GM18507 (cell line): ENCODE results near the gene HJURP.

Source experiments
- DNase-seq: peaks from one replicate; pipeline ENCODE4 v3.0.0; 2011; ENCODE audit warnings: low read depth; ENCODE audit not compliant: insufficient read length; ENCODE audit errors: extremely low spot score
- FAIRE-seq: peaks from 2 replicates; lab custom pipeline; 2011; peaks lifted over from hg19 to GRCh38; lab: Jason Lieb, UNC

HJURP gene

GRCh38 chr2:233818639-233819621 is 35.4 kb downstream of the HJURP start:
- no peak for DNase-seq
- no peak for FAIRE-seq

GRCh38 chr2:233817995-233818638 is 36.2 kb downstream of the HJURP start:
- no peak for FAIRE-seq

GRCh38 chr2:233817361-233817911 is 36.9 kb downstream of the HJURP start:
- no peak for FAIRE-seq
- no peak for DNase-seq

More at GRCh38 chr2:233817995-233818638, 36.2 kb downstream of the HJURP start:
- DNase-seq, result no peak

GRCh38 chr2:233816771-233817170 is 37.6 kb downstream of the HJURP start:
- FAIRE-seq, result no peak
- no peak for DNase-seq

GRCh38 chr2:233816334-233816733 is 38.0 kb downstream of the HJURP start:
- no peak for FAIRE-seq

GRCh38 chr2:233815861-233816260 is 38.5 kb downstream of the HJURP start:
- no peak for DNase-seq
- FAIRE-seq, result no peak

More at GRCh38 chr2:233816334-233816733, 38.0 kb downstream of the HJURP start:
- no peak for DNase-seq

- FAIRE-seq, result no peak
- DNase-seq, result no peak
Observed at GRCh38 chr2:233814056-233814835, 40.1 kb downstream of the HJURP start.

DNA sequence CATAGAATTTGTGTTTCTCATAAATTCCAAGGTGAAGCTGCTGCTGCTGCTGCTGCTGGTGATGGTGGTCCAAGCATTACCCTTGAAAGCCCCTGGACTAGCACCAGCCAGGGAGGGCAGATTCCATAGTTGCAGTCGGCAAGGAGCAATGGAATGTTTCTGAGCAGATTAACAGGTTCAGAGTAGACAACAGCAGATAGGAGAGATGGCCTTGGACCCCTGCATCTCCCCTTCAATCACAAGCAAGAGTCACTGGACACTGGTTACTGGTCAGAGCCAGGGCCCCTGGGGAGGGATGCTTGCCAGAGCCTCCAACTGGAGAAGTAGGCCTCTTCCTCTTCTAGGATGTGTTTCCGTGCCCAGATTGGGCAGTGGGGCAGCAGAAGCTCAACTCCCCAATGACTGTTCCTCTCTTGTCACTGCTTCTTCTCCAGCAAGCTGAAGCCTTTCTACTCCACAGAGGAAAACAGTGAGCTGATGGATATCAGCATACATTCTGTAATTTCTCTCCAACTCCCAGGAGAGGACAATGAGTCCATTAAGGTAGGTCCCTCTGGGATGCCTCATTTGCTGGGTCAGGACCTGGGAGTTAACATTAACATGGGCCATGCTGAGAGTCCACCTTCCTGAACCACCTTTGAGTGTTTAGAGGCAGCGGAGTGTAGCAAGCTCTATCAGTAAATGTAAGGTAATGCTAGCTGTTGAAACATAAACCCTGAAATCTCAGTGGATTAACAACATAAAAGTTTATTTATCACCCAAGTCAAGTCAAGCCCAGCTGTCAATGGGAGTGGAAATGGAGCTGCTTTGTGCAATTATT is 40.9 kb downstream of the HJURP start:
- FAIRE-seq (no peak), DNase-seq (no peak)

DNA sequence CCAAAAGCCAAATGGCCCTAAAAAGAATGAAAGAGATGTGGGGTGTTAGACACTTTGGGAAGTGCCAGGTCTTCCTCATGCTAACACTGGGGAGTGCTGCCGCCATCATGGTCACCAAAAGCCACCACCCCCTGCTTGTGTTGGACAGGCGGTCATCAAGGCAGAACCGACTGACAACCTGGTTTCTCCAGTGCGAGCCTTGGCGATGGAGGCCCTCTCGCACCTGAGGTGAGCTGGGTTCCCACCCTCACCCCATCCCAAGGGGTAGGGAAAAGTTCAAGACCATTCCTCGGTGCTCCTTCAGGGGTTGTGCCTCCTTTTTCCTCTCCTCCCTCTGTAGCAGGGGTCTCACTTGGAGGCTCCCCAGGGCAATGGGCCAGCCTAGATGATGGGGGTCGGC is 42.6 kb downstream of the HJURP start:
- FAIRE-seq (no peak), DNase-seq (no peak)

DNA sequence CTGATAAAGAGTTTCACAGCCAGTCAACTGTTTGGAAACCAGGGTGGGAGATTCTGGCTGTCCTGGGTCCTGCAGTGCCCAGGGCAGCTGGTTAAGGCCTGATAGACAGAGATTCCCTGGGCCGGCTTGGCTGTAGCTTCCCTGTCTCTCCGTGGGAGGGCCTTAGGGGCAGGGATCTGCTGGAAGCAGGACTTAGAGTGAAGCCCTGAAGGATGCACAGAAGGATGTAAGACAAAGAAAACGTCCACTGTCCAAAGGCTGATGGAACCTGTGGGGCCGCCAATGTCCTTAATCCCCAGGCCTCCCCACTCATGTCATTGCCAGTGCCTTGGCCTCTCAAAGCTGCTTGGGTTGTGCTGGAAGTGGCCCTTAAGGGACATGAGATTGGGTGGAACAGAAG is 43.2 kb downstream of the HJURP start:
- DNase-seq (no peak), FAIRE-seq (no peak)

DNA sequence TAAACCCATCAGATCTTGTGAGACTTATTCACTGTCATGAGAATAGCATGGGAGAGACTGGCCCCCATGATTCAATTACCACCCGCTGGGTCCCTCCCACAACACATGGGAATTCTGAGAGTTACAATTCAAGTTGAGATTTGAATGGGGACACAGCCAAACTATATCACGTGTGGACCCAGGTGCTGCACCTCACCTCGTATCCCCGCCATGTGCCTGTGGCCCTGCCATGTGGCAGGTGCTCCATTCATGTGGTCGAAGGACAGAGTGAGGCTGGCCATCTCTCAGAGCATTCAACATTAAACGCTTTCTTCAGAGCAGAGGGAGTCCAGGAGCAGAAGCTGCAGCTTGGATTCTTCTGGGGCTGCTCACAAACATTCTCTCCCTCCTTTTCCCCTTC is 44.0 kb downstream of the HJURP start:
- no peak for DNase-seq
- FAIRE-seq, result no peak

DNA sequence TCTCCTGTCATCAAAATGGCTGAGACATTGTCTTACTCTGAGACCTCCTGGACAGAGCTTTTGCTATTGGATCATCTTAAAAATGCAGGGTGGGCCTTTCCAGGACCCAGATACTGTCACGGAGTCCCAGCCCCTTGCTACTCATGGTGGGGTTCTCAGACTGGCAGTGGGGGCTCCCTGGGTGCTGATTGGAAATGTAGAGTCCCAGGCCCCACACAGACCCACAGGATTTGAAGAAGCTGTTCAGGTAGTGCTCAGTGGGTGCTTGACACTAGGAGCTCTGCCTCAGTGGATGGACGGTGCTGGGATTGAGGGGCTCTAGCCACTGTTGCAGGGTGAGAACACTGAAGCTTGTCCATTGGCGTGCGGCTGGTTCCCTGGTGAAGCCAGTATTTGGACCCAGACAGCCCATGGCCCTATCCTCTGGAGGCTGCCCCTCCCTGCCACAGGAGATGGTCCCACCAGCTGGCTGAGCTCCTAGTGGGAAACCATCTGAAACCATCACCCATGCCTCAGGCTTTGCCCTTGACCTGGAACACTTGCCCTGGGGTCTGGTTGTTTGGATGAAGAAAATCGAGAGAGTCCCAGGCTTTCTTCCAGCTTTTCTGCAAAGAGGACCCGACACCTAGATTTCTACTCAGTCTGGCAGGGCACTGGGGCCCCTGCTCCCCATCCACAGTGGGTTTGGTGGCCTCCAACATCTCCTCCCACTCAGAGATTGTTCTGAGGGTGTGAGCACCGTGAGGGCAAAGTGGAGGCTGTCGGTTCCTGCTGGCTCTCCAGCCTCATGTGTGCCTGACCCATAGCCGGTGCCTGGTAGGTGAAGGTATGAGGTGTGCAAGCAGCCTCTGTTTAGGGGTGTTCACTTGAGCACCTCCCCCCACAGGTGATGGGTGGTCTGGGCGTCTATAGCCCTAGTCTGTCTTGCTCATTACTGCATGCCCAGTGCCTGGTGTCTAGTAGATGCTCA is 46.1 kb downstream of the HJURP start:
- DNase-seq (no peak), FAIRE-seq (no peak)

GRCh38 chr2:233807215-233807865 is 47.0 kb downstream of the HJURP start:
- FAIRE-seq, result no peak
- DNase-seq, result no peak

DNA sequence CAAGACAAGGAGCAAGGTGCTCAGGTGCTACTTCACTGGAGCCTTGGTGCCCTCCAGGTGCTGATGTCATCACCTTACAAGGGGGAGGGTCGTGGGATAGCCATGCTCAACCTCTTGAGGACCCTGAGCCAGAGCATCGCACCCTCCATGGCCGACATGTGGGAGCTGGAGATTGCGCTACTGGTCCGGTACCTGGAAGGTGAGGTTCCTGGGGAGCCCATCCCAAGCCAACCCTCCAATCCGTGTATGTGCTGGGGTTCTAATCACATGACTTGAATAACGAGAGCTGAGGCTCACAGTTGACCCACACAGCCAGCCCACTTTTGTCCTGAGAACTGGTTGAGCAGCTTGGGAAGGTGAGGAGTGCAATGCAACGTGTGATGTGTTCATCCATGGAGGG is 50.3 kb downstream of the HJURP start:
- DNase-seq (no peak), FAIRE-seq (no peak)

DNA sequence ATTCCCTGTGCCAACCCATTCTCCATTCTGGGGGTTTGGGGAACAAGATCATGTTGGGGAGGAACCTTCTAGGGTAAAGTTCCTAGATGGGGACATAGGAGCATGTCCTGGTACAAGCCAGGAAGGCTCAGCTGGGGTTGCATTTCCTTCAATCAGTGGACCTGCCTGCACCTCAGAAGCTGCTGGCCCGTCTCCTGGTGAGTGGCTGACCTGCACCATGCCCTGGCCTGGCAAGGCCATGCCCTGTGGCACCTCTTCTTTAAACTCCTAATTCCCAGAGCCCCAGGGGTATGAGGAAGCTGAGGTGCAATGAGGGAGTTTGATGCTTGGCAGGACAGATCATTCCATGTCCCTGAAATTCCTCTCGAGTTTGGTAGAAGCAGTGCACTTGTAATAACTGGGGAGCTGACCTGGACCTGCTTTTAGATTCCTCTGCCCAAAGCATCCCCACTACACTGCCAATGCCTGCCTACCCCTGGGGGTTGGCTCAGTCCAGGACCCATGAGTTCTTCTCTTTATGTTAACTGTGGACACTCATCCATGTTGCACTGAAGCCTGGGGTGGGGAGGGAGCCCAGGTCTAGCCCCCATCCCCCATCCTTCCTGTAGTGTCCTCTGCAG is 50.9 kb downstream of the HJURP start:
- DNase-seq (no peak), FAIRE-seq (no peak)

- no peak for FAIRE-seq
- DNase-seq, result no peak
Observed at GRCh38 chr2:233802132-233802815, 52.1 kb downstream of the HJURP start.
